H1 (cell line): Measurements from ENCODE around the gene CNKSR2. TPM values are rescaled to one million over a fixed set of nuclear protein-coding genes. Genes with fewer than 3 reads are reported as not detected.

Experiments used
- CTCF ChIA-PET: fragments of 300-600 bp; sonication (Branson Sonifier 250); formaldehyde crosslinking; loops from one replicate; lab custom pipeline; 2021; ENCODE audit not compliant: partially characterized antibody; lab: Charles Lee
- POLR2A ChIA-PET: fragments of 300-600 bp; sonication (Branson Sonifier 250); formaldehyde crosslinking; loops from one replicate; lab custom pipeline; 2021; ENCODE audit warnings: inconsistent platforms; ENCODE audit not compliant: partially characterized antibody; lab: Charles Lee
- DNase-seq, 2 experiments: peaks; one replicate each; pipeline versions ENCODE4 v3.0.0 to v3.0.0-alpha.2; 2010 to 2022; ENCODE audit warnings: low spot score in 2 of 2, low read depth in 1 of 2, mixed read lengths in 1 of 2
- FAIRE-seq: peaks from 2 replicates; lab custom pipeline; 2011; peaks lifted over from hg19 to GRCh38; lab: Jason Lieb, UNC
- H2AFZ ChIP-seq: 2 replicates; pipeline ENCODE4 v1.8.1; 2012; ENCODE audit warnings: low read length, inconsistent platforms
- H2AK5ac ChIP-seq: 2 replicates; pipeline ENCODE4 v1.6.1; 2013; ENCODE audit warnings: low read depth, low read length
- H2BK120ac ChIP-seq: replicated peaks from 2 replicates; pipeline ENCODE3; 2013; ENCODE audit warnings: low read depth, low read length, inconsistent platforms
- H2BK12ac ChIP-seq: 2 replicates; pipeline ENCODE4 v1.6.1; 2013; ENCODE audit warnings: low read depth, low read length
- H2BK15ac ChIP-seq: 2 replicates; pipeline ENCODE4 v1.6.1; 2013; ENCODE audit warnings: low read length
- H2BK20ac ChIP-seq: 2 replicates; pipeline ENCODE4 v1.6.1; 2013; ENCODE audit warnings: low read length
- H2BK5ac ChIP-seq: 2 replicates; pipeline ENCODE4 v1.6.1; 2013; ENCODE audit warnings: low read depth, low read length
- H3K14ac ChIP-seq: 2 replicates; pipeline ENCODE4 v1.6.1; 2013; ENCODE audit warnings: inconsistent platforms; ENCODE audit not compliant: insufficient read length
- H3K18ac ChIP-seq: 2 replicates; pipeline ENCODE4 v1.6.1; 2013; ENCODE audit warnings: low read length; ENCODE audit errors: extremely low read depth
- H3K23ac ChIP-seq: 2 replicates; pipeline ENCODE4 v1.6.1; 2013; ENCODE audit warnings: inconsistent platforms; ENCODE audit not compliant: insufficient read length
- H3K23me2 ChIP-seq: 2 replicates; pipeline ENCODE4 v1.6.1; 2013; ENCODE audit warnings: low read depth, low read length
- H3K27ac ChIP-seq: 2 replicates; pipeline ENCODE4 v1.6.1; 2011; ENCODE audit warnings: low read depth, low read length, inconsistent platforms
- H3K27me3 ChIP-seq, 4 experiments: replicated peaks in 1 of 4; 1 replicate in 1 of 4; 2 replicates in 3 of 4; pipeline versions ENCODE4 v1.6.1 to v1.8.1; 2011 to 2013; ENCODE audit warnings: low read length in 3 of 4, mild to moderate bottlenecking in 3 of 4, inconsistent platforms in 2 of 4, mixed read lengths in 2 of 4, moderate library complexity in 1 of 4; ENCODE audit not compliant: control insufficient read depth in 3 of 4, insufficient read depth in 3 of 4; ENCODE audit errors: extremely low read depth in 1 of 4
- H3K36me3 ChIP-seq, 4 experiments: 2 replicates each; pipeline versions ENCODE4 v1.6.1 to v1.8.1; 2011 to 2013; ENCODE audit warnings: mild to moderate bottlenecking in 4 of 4, low read length in 3 of 4, moderate library complexity in 2 of 4, control low read depth in 1 of 4, inconsistent platforms in 1 of 4; ENCODE audit not compliant: insufficient read depth in 4 of 4, control insufficient read depth in 2 of 4
- H3K4ac ChIP-seq: replicated peaks from 2 replicates; pipeline ENCODE3; 2013; ENCODE audit warnings: low read length, low read depth, mixed read lengths, inconsistent platforms; ENCODE audit not compliant: insufficient read length
- H3K4me1 ChIP-seq, 4 experiments: replicated peaks in 1 of 4; 1 replicate in 1 of 4; 2 replicates in 3 of 4; pipeline versions ENCODE4 v1.6.1 to v1.8.1; 2011 to 2013; ENCODE audit warnings: low read length in 3 of 4, inconsistent platforms in 2 of 4, mixed read lengths in 1 of 4; ENCODE audit not compliant: insufficient read depth in 4 of 4, control insufficient read depth in 3 of 4
- H3K4me2 ChIP-seq, 2 experiments: 2 replicates each; pipeline versions ENCODE4 v1.6.1 to v1.8.1; 2011 to 2013; ENCODE audit warnings: low read depth in 2 of 2, low read length in 2 of 2, control low read depth in 1 of 2, inconsistent platforms in 1 of 2, mild to moderate bottlenecking in 1 of 2; ENCODE audit not compliant: insufficient read depth in 1 of 2
- H3K4me3 ChIP-seq, 4 experiments: fragments of 200-600, 300-600 bp in 1 of 4; sonication (generic), shearing (Covaris generic), sonication (Bioruptor Twin) in 1 of 4; 2 replicates each; pipeline versions ENCODE4 v1.5.1 to v1.8.1; 2011 to 2016; ENCODE audit warnings: low read length in 4 of 4, low read depth in 3 of 4, control low read depth in 2 of 4, inconsistent platforms in 2 of 4, mild to moderate bottlenecking in 2 of 4, mixed read lengths in 1 of 4, moderate library complexity in 1 of 4; ENCODE audit not compliant: insufficient read depth in 2 of 4; ENCODE audit errors: extremely low read depth in 1 of 4
- H3K56ac ChIP-seq: replicated peaks from 2 replicates; pipeline ENCODE3; 2013; ENCODE audit warnings: low read depth, mild to moderate bottlenecking, mixed read lengths, low read length, inconsistent platforms; ENCODE audit not compliant: insufficient read length
- H3K79me1 ChIP-seq: 2 replicates; pipeline ENCODE4 v1.6.1; 2013; ENCODE audit warnings: low read depth, low read length, control low read depth
- H3K79me2 ChIP-seq, 2 experiments: 2 replicates each; pipeline versions ENCODE4 v1.6.1 to v1.8.1; 2012 to 2013; ENCODE audit warnings: low read length in 2 of 2, mild to moderate bottlenecking in 2 of 2, inconsistent platforms in 1 of 2; ENCODE audit not compliant: insufficient read depth in 2 of 2, control insufficient read depth in 1 of 2
- H3K9ac ChIP-seq, 4 experiments: replicated peaks in 1 of 4; 1 replicate in 1 of 4; 2 replicates in 3 of 4; pipeline versions ENCODE4 v1.6.1 to v1.8.1; 2011 to 2013; ENCODE audit warnings: low read depth in 3 of 4, low read length in 3 of 4, control low read depth in 2 of 4, mild to moderate bottlenecking in 2 of 4, moderate library complexity in 2 of 4, inconsistent platforms in 1 of 4; ENCODE audit errors: extremely low read depth in 1 of 4
- H3K9me3 ChIP-seq, 2 experiments: 2 replicates each; pipeline versions ENCODE4 v1.6.1 to v1.8.1; 2012 to 2013; ENCODE audit warnings: mild to moderate bottlenecking in 2 of 2, moderate library complexity in 2 of 2, control low read depth in 1 of 2, inconsistent platforms in 1 of 2, low read depth in 1 of 2, low read length in 1 of 2, mixed read lengths in 1 of 2; ENCODE audit not compliant: insufficient read depth in 2 of 2
- H4K20me1 ChIP-seq, 2 experiments: replicated peaks in 1 of 2; 2 replicates each; pipeline versions ENCODE3 to v1.8.1; 2011 to 2013; ENCODE audit warnings: inconsistent platforms in 2 of 2, low read length in 2 of 2, mild to moderate bottlenecking in 1 of 2; ENCODE audit not compliant: insufficient read depth in 2 of 2, control insufficient read depth in 1 of 2
- H4K5ac ChIP-seq: 2 replicates; pipeline ENCODE4 v1.6.1; 2013; ENCODE audit warnings: low read length, low read depth, mixed read lengths, inconsistent platforms; ENCODE audit not compliant: insufficient read length
- H4K8ac ChIP-seq: 2 replicates; pipeline ENCODE4 v1.8.0; 2013; ENCODE audit warnings: mild to moderate bottlenecking, moderate library complexity, low read length, inconsistent platforms; ENCODE audit not compliant: insufficient read depth; ENCODE audit errors: extremely low read depth
- H4K91ac ChIP-seq: replicated peaks from 2 replicates; pipeline ENCODE3; 2013; ENCODE audit warnings: low read length, mixed read lengths, inconsistent platforms; ENCODE audit not compliant: insufficient read length
- ATF3 ChIP-seq: IDR thresholded peaks from 2 replicates; pipeline ENCODE4 v1.6.1; 2011; ENCODE audit warnings: low read depth, mild to moderate bottlenecking, low read length; ENCODE audit not compliant: insufficient read depth
- CHD1 ChIP-seq: IDR thresholded peaks from 2 replicates; pipeline ENCODE4 v1.6.1; 2012; ENCODE audit warnings: low read depth, low read length, improper control_type of control experiment
- GABPA ChIP-seq: IDR thresholded peaks from 2 replicates; pipeline ENCODE4 v1.6.1; 2011; ENCODE audit warnings: mild to moderate bottlenecking, low read length, moderate library complexity, borderline replicate concordance; ENCODE audit not compliant: insufficient read depth
- NRF1 ChIP-seq: IDR thresholded peaks from 2 replicates; pipeline ENCODE4 v1.6.1; 2011; ENCODE audit warnings: mild to moderate bottlenecking, low read depth, low read length, improper control_type of control experiment
- PHF8 ChIP-seq: fragments of 200-600 bp; sonication (generic); conservative IDR thresholded peaks from 2 replicates; pipeline ENCODE4 v1.7.1; 2012; ENCODE audit warnings: low read depth, mild to moderate bottlenecking, inconsistent platforms, low read length, moderate library complexity
- POLR2A ChIP-seq, 2 experiments: IDR thresholded peaks; 1 replicate in 1 of 2; 2 replicates in 1 of 2; pipeline ENCODE4 v1.6.1; 2011; ENCODE audit warnings: low read depth in 2 of 2, low read length in 2 of 2, mild to moderate bottlenecking in 2 of 2; ENCODE audit errors: control extremely low read depth in 1 of 2
- POLR2AphosphoS5 ChIP-seq: IDR thresholded peaks from 2 replicates; pipeline ENCODE4 v1.6.1; 2011; ENCODE audit warnings: low read depth, low read length
- SAP30 ChIP-seq: fragments of 300-600 bp; sonication (generic); IDR thresholded peaks from 2 replicates; pipeline ENCODE4 v1.7.1; 2012; ENCODE audit warnings: low read length, moderate library complexity, mild to moderate bottlenecking, inconsistent platforms; ENCODE audit not compliant: insufficient read depth, insufficient replicate concordance
- SP4 ChIP-seq: IDR thresholded peaks from 2 replicates; pipeline ENCODE4 v1.6.1; 2012; ENCODE audit warnings: low read length, inconsistent platforms
- WGBS, 2 experiments: shearing (Covaris generic) in 1 of 2; methylation state at CpG; one replicate each; pipeline versions ENCODE4 v1.1.6 to v1.1.7; 2013 to 2015; ENCODE audit warnings: low lambda C conversion rate in 2 of 2, mixed read lengths in 2 of 2, inconsistent platforms in 1 of 2, low coverage in 1 of 2, missing lambda C conversion rate in 1 of 2; ENCODE audit not compliant: insufficient replicate concordance in 2 of 2, insufficient coverage in 1 of 2, insufficient read length in 1 of 2; ENCODE audit errors: extremely low coverage in 1 of 2, missing lambda C conversion rate in 1 of 2; 5-methylcytosine and 5-hydroxymethylcytosine counted together
- polyA plus RNA-seq, 7 experiments: library from polyadenylated mRNA; depleted of rRNA in 3 of 7; stranded (reverse) in 5 of 7; unstranded in 2 of 7; fragments of >200 nt in 5 of 7; fragments of 200-250 nt in 2 of 7; gene quantifications; 1 replicate in 5 of 7; 2 replicates in 1 of 7; 4 replicates in 1 of 7; pipeline versions ENCODE4 v1.2.1 to v1.2.3, GENCODE V29; 2011 to 2013; ENCODE audit warnings: missing spikeins in 2 of 7, mixed read lengths in 2 of 7
- total RNA-seq: library from RNA; stranded (reverse); fragmentation: NEBNext Ultra II Directional; extraction: Animal tissue kit (Norgen Biotek cat#: 25700); gene quantifications from 2 replicates; pipeline ENCODE4 v1.2.1, GENCODE V29; 2021

Gene CNKSR2
- total and polyA plus RNA-seq, 2 of the 8 experiments (the other 6 are each of a cell fraction or from before 2014, with no cell fraction given): 5.5 to 16.3 TPM

GRCh38 chrX:21658152-21658737, 284.0 kb downstream of the CNKSR2 start, which contains the start of gene KLHL34:
Gene KLHL34, minus strand, starts transcription at chrX:21658330. Its CDS starts 542 bp downstream, at chrX:21657788.
- Histone ChIP-seq H3K4me3 (no peak within 1 kb of the TSS; a peak in 1 of 8 replicates), H3K36me3 (no peaks in the 10 kb centered on the region), H2BK20ac (no peak within 1 kb of the TSS), H3K18ac (no peak within 1 kb of the TSS), H2BK12ac (no peak within 1 kb of the TSS), H3K14ac (no peak within 1 kb of the TSS), H4K8ac (no peak within 1 kb of the TSS), H3K9ac (no peak within 1 kb of the TSS), H3K23me2 (no peaks in the 10 kb centered on the region), H2BK5ac (no peak within 1 kb of the TSS), H2AK5ac (no peak within 1 kb of the TSS), H4K91ac (no peak within 1 kb of the TSS), H3K79me1 (no peaks in the 10 kb centered on the region), H3K79me2 (no peaks in the 10 kb centered on the region), H2BK15ac (no peak within 1 kb of the TSS), H2AFZ (no peak within 1 kb of the TSS), H3K56ac (no peak within 1 kb of the TSS), H4K20me1 (no peaks in the 10 kb centered on the region), H3K4me1 (no peaks in the 10 kb centered on the region), H4K5ac (no peak within 1 kb of the TSS), H3K4ac (no peak within 1 kb of the TSS), H3K4me2 (peak within 1 kb of the TSS in 1 of 2 experiments; percentile 18; a peak in 1 of 4 replicates), H2BK120ac (no peak within 1 kb of the TSS), H3K27me3 (no peaks in the 10 kb centered on the region), H3K23ac (no peak within 1 kb of the TSS), H3K9me3 (no peaks in the 10 kb centered on the region; a peak in 1 of 4 replicates), H3K27ac (no peak within 1 kb of the TSS)
- WGBS, 2 experiments: 95% methylated on average over 12 of the region's 60 CpGs; no CpG with 5 or more reads in 1 of the 2 experiments
- ChIA-PET POLR2A (no interaction called here), CTCF (no interaction called here)
- FAIRE-seq (no peak), DNase-seq (no peak)
- TF ChIP-seq PHF8 (no peak), POLR2AphosphoS5 (no peak), SP4 (no peak), POLR2A (IDR thresholded peaks at IDR 0.05; ENCODE audit: control extremely low read depth in 1 of 2, low read depth in 2 of 2, low read length in 2 of 2) (no peak), NRF1 (no peak), SAP30 (no peak), GABPA (no peak), CHD1 (no peak), ATF3 (no peak)
